Suppressor macrophage treated with lipopolysaccharide for 4 hours (primary cell): ENCODE data around the gene RAB18.
"Not testable (repeated sequence)": the region's sequence is repeated elsewhere in the genome, so short reads cannot be mapped to it uniquely, and the experiment has no call there.

Experiments
- DNase-seq: peaks from one replicate; pipeline ENCODE4 v3.0.0-alpha.2; 2020

Gene RAB18

GRCh38 chr10:27504007-27504807, at the start of gene RAB18:
TSS of gene RAB18 (plus strand) at chr10:27504304. CDS start at chr10:27504370, 66 bp downstream.
- peak; percentile 99 for DNase-seq

- DNase-seq: no peak
These were observed 49.3 kb upstream of the RAB18 start for GRCh38 chr10:27454837-27455236.

GRCh38 chr10:27457261-27457945, 46.7 kb upstream of the RAB18 start:
- DNase-seq: no peak

- DNase-seq: no peak
These were observed 46.1 kb upstream of the RAB18 start for GRCh38 chr10:27457966-27458365.

GRCh38 chr10:27461312-27461711, 42.8 kb upstream of the RAB18 start:
- DNase-seq: no peak

GRCh38 chr10:27463961-27464360, 40.1 kb upstream of the RAB18 start:
- no peak for DNase-seq

GRCh38 chr10:27464993-27465392, 39.1 kb upstream of the RAB18 start:
- DNase-seq: peak; percentile 36

GRCh38 chr10:27465596-27465995, 38.5 kb upstream of the RAB18 start:
- not testable (repeated sequence) for DNase-seq

GRCh38 chr10:27470885-27471284, 33.2 kb upstream of the RAB18 start:
- no peak for DNase-seq

- no peak for DNase-seq
These were observed 29.4 kb upstream of the RAB18 start for GRCh38 chr10:27474741-27475140.

GRCh38 chr10:27479016-27479415, 25.1 kb upstream of the RAB18 start:
- DNase-seq: no peak

GRCh38 chr10:27481486-27481885, 22.6 kb upstream of the RAB18 start:
- DNase-seq: peak; percentile 16

GRCh38 chr10:27482984-27483956, 20.8 kb upstream of the RAB18 start:
- no peak for DNase-seq

- no peak for DNase-seq
These were observed 18.7 kb upstream of the RAB18 start for GRCh38 chr10:27485368-27485767.

- DNase-seq: no peak
These were observed 18.1 kb upstream of the RAB18 start for GRCh38 chr10:27485986-27486385.

- no peak for DNase-seq
These were observed 13.3 kb upstream of the RAB18 start for GRCh38 chr10:27490807-27491206.

GRCh38 chr10:27494116-27494805, 9.8 kb upstream of the RAB18 start:
- peak; percentile 13 for DNase-seq

GRCh38 chr10:27496137-27496536, 8.0 kb upstream of the RAB18 start:
- DNase-seq: no peak

GRCh38 chr10:27500096-27500495, 4.0 kb upstream of the RAB18 start:
- no peak for DNase-seq

- DNase-seq: no peak
These were observed 3.2 kb upstream of the RAB18 start for GRCh38 chr10:27500886-27501285.

GRCh38 chr10:27503498-27504006, 552 bp upstream of the RAB18 start:
- DNase-seq: no peak

GRCh38 chr10:27504808-27505460, 830 bp downstream of the RAB18 start:
- DNase-seq: peak; percentile 54
